ENCODE data around the gene TTLL10.

DNA sequence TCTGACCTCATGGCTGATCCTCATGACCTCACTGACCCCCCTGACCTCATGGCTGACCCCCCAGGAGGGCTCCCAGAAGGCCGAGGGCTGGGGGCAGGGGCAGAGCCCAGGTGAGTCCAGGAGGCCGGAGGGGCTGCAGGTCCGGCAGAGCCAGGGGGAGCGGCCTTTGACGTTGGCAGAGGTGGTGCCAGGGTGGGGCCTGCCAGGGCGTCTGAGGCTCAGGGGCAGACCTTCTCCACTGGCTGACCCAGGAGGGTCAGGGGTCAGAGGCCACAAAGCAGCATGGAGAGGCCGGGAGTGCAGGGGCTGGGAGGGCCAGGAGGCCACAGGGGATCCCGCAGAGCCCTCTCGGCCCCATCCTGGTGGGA, 28.1 kb upstream of the TTLL10 start:
- no peak for TF ChIP-seq EZH2 (IDR thresholded peaks at IDR 0.05; ENCODE audit: insufficient read depth, poor library complexity, severe bottlenecking)
- TF ChIP-seq EZH2phosphoT487 (IDR thresholded peaks at IDR 0.05; ENCODE audit: insufficient read depth, low read depth) = no peak

Data from GM23248 (cell line).